WTC11 (cell line): ENCODE results near the gene TUBGCP3. TPM values are rescaled to one million over a fixed set of nuclear protein-coding genes. Genes with fewer than 3 reads are reported as not detected.
"Not testable (repeated sequence)": the region's sequence is repeated elsewhere in the genome, so short reads cannot be mapped to it uniquely, and the experiment has no call there.

ENCODE experiments used
- ATAC-seq: fragments of 200-7000 bp; cut with Tn5 transposase; 2 replicates; pipeline ENCODE4 v1.10.0; 2021; ENCODE audit warnings: mild to moderate bottlenecking, moderate library complexity
- CTCF ChIA-PET: fragments of 300-600 bp; sonication (Branson Sonifier 250); formaldehyde crosslinking; loops from one replicate; lab custom pipeline; 2021; ENCODE audit warnings: antibody characterized with exemption; lab: Charles Lee
- POLR2A ChIA-PET: fragments of 350-600 bp; sonication (Branson Sonifier 250); formaldehyde crosslinking; loops from one replicate; lab custom pipeline; 2021; ENCODE audit warnings: antibody characterized with exemption; lab: Charles Lee
- DNase-seq: peaks from one replicate; pipeline ENCODE4 v3.0.0; 2021; ENCODE audit warnings: low spot score
- H3K27ac Mint-ChIP-seq: 2 replicates; pipeline ENCODE4 v1.8.0; 2021; ENCODE audit warnings: mixed read lengths
- H3K27me3 Mint-ChIP-seq: 2 replicates; pipeline ENCODE4 v1.8.0; 2021; ENCODE audit warnings: low read depth, mild to moderate bottlenecking, moderate library complexity, mixed read lengths
- H3K36me3 Mint-ChIP-seq: 2 replicates; pipeline ENCODE4 v1.8.0; 2021; ENCODE audit warnings: mixed read lengths
- H3K4me1 Mint-ChIP-seq: 2 replicates; pipeline ENCODE4 v1.8.0; 2022; ENCODE audit warnings: mixed read lengths
- H3K4me3 Mint-ChIP-seq: 2 replicates; pipeline ENCODE4 v1.8.0; 2021; ENCODE audit warnings: mild to moderate bottlenecking, moderate library complexity, mixed read lengths
- H3K9me3 Mint-ChIP-seq: 2 replicates; pipeline ENCODE4 v1.8.0; 2021; ENCODE audit warnings: mixed read lengths
- ETV6 ChIP-seq: sonication (generic); formaldehyde crosslinking; IDR thresholded peaks from 2 replicates; pipeline ENCODE4 v1.8.1; 2022; ENCODE audit warnings: mild to moderate bottlenecking, missing genetic modification reagents
- FOXP1 ChIP-seq: sonication (generic); formaldehyde crosslinking; IDR thresholded peaks from 2 replicates; pipeline ENCODE4 v1.8.0; 2022; ENCODE audit warnings: missing genetic modification reagents, mild to moderate bottlenecking, moderate library complexity, borderline replicate concordance
- JUN ChIP-seq: sonication (generic); formaldehyde crosslinking; IDR thresholded peaks from 2 replicates; pipeline ENCODE4 v1.8.0; 2023; ENCODE audit warnings: mild to moderate bottlenecking, missing genetic modification reagents
- KAT7 ChIP-seq: sonication (generic); formaldehyde crosslinking; IDR thresholded peaks from 2 replicates; pipeline ENCODE4 v1.8.1; 2023; ENCODE audit warnings: missing genetic modification reagents, mild to moderate bottlenecking, borderline replicate concordance
- MXD4 ChIP-seq: fragments of 250-450 bp; sonication (Bioruptor Pico); IDR thresholded peaks from 2 replicates; pipeline ENCODE4 v1.8.0; 2021; ENCODE audit warnings: mild to moderate bottlenecking, moderate library complexity, borderline replicate concordance
- NFATC4 ChIP-seq: fragments of 250-450 bp; sonication (Bioruptor Pico); IDR thresholded peaks from 2 replicates; pipeline ENCODE4 v1.9.0; 2021; ENCODE audit warnings: mild to moderate bottlenecking
- ZNF121 ChIP-seq: sonication (generic); formaldehyde crosslinking; IDR thresholded peaks from 2 replicates; pipeline ENCODE4 v1.8.0; 2023; ENCODE audit warnings: missing genetic modification reagents
- ZNF396 ChIP-seq: fragments of 250-450 bp; sonication (Bioruptor Pico); IDR thresholded peaks from 2 replicates; pipeline ENCODE4 v1.8.0; 2021; ENCODE audit warnings: mild to moderate bottlenecking, moderate library complexity, borderline replicate concordance
- total RNA-seq: library from RNA; stranded (reverse); gene quantifications from 3 replicates; pipeline ENCODE4 v1.2.3, GENCODE V29; 2021
- TF ChIP-seq, protein P1 (sequence below): fragments of 250-450 bp; sonication (Bioruptor Pico); IDR thresholded peaks from 2 replicates; pipeline ENCODE4 v1.9.0; 2021; ENCODE audit warnings: mild to moderate bottlenecking
- TF ChIP-seq, protein P2 (sequence below): sonication (generic); formaldehyde crosslinking; IDR thresholded peaks from 2 replicates; pipeline ENCODE4 v1.8.1; 2022; ENCODE audit warnings: mild to moderate bottlenecking, moderate library complexity, missing genetic modification reagents
- TF ChIP-seq, protein P3 (sequence below): sonication (generic); formaldehyde crosslinking; IDR thresholded peaks from 2 replicates; pipeline ENCODE4 v1.8.1; 2023; ENCODE audit warnings: mild to moderate bottlenecking, missing genetic modification reagents
- TF ChIP-seq, protein P4 (sequence below): sonication (generic); formaldehyde crosslinking; IDR thresholded peaks from 2 replicates; pipeline ENCODE4 v1.8.0; 2023; ENCODE audit warnings: missing genetic modification reagents
- TF ChIP-seq, protein P5 (sequence below): sonication (generic); formaldehyde crosslinking; IDR thresholded peaks from 2 replicates; pipeline ENCODE4 v1.8.0; 2022; ENCODE audit warnings: mild to moderate bottlenecking, missing genetic modification reagents
- TF ChIP-seq, protein P6 (sequence below): sonication (generic); formaldehyde crosslinking; IDR thresholded peaks from 2 replicates; pipeline ENCODE4 v1.8.1; 2023; ENCODE audit warnings: mild to moderate bottlenecking, moderate library complexity, missing genetic modification reagents
- TF ChIP-seq, protein P7 (sequence below): sonication (generic); formaldehyde crosslinking; IDR thresholded peaks from 2 replicates; pipeline ENCODE4 v1.8.1; 2023; ENCODE audit warnings: mild to moderate bottlenecking, missing genetic modification reagents, borderline replicate concordance
- TF ChIP-seq, protein P8 (sequence below): sonication (generic); formaldehyde crosslinking; IDR thresholded peaks from 2 replicates; pipeline ENCODE4 v1.8.0; 2023; ENCODE audit warnings: missing genetic modification reagents, mild to moderate bottlenecking, borderline replicate concordance

TUBGCP3 gene
- total RNA-seq, 1 experiment from 2014 or later, result 29.9 TPM

DNA sequence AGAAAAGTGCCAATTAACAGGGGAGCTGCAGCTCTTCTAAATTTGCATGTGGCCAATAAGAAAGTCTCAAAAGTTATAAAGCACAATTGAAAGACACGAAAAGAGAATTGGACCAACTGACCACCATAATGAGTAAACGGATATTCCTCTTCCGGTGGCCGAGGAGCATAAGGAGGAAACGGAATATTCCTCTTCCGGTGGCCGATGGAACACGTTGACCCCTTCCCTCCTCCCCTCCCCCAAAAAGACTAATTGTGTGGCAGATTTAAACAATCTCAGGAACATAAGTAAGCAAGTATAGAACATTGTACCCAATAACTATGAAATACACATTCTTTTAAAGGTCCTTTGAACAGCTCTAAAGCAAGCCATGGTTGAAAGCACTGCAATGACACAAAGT lies 41.2 kb upstream of the TUBGCP3 start (continued):
- TF ChIP-seq ZNF396 (CRISPR knock-in tag), result no peak
- TF ChIP-seq, protein P1, sequence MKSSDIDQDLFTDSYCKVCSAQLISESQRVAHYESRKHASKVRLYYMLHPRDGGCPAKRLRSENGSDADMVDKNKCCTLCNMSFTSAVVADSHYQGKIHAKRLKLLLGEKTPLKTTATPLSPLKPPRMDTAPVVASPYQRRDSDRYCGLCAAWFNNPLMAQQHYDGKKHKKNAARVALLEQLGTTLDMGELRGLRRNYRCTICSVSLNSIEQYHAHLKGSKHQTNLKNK, result no peak
- TF ChIP-seq, protein P2, sequence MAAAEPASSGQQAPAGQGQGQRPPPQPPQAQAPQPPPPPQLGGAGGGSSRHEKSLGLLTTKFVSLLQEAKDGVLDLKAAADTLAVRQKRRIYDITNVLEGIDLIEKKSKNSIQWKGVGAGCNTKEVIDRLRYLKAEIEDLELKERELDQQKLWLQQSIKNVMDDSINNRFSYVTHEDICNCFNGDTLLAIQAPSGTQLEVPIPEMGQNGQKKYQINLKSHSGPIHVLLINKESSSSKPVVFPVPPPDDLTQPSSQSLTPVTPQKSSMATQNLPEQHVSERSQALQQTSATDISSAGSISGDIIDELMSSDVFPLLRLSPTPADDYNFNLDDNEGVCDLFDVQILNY (CRISPR knock-in tag), result no peak

DNA sequence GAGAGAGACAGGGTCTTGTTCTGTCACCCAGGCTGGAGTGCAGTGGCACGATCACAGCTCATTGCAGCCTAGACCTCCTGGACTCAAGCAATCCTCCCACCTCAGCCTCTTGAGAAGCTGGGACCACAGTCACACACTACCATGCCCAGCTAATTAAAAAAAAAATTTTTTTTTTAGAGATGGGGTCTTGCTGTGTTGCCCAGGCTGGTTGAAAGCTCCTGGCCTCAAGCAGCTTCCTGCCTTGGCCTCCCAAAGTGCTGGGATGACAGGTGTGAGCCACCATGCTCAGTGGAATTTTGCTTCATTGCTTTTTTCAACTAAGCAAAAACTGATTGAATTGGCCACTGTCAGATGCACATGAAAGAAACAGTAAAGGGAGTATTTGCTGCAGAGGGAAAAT lies 39.7 kb upstream of the TUBGCP3 start:
- POLR2A ChIA-PET, H3K27ac Mint-ChIP-seq, H3K9me3 Mint-ChIP-seq, H3K27me3 Mint-ChIP-seq, ATAC-seq, H3K36me3 Mint-ChIP-seq, DNase-seq, H3K4me3 Mint-ChIP-seq, H3K4me1 Mint-ChIP-seq: not testable (repeated sequence)
- CTCF ChIA-PET, result interaction anchor here (1.2 kb wide), 1 partner anchor 13 kb away, joined by 4 read pairs; no protein-coding TSS in a partner anchor
- TF ChIP-seq ZNF121 (CRISPR knock-in tag), result peak; percentile 49; the same call in 1 of the 2 replicates

DNA sequence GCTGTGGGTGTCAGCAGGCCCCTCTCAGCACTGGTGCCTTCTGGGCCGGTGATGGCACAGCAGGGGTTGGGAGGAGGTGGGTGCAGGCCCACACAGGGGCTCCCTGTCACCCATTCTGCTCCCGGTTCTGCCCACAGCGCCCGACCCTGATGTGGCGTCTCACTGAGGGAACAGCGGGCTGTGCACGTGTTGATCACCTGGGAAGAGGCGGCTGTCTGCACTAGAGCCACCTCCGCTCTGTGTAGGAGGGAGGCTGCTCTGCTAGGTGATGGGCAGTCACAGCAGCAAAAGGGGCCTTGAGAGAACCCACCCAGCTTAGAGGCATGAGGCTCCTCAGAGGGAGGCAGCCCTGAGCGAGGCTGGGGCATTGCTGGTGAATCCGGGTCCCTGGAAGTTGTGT lies 39.2 kb upstream of the TUBGCP3 start:
- CTCF ChIA-PET, result interaction anchor here (1.2 kb wide), 1 partner anchor 14 kb away, joined by 4 read pairs; no protein-coding TSS in a partner anchor
- no peaks in the 10 kb centered on the region for H3K9me3 Mint-ChIP-seq
- TF ChIP-seq, protein P3, sequence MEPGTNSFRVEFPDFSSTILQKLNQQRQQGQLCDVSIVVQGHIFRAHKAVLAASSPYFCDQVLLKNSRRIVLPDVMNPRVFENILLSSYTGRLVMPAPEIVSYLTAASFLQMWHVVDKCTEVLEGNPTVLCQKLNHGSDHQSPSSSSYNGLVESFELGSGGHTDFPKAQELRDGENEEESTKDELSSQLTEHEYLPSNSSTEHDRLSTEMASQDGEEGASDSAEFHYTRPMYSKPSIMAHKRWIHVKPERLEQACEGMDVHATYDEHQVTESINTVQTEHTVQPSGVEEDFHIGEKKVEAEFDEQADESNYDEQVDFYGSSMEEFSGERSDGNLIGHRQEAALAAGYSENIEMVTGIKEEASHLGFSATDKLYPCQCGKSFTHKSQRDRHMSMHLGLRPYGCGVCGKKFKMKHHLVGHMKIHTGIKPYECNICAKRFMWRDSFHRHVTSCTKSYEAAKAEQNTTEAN, result no peak
- TF ChIP-seq MXD4 (CRISPR knock-in tag), result no peak
- TF ChIP-seq, protein P4, sequence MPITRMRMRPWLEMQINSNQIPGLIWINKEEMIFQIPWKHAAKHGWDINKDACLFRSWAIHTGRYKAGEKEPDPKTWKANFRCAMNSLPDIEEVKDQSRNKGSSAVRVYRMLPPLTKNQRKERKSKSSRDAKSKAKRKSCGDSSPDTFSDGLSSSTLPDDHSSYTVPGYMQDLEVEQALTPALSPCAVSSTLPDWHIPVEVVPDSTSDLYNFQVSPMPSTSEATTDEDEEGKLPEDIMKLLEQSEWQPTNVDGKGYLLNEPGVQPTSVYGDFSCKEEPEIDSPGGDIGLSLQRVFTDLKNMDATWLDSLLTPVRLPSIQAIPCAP, result no peak
- TF ChIP-seq, protein P5, sequence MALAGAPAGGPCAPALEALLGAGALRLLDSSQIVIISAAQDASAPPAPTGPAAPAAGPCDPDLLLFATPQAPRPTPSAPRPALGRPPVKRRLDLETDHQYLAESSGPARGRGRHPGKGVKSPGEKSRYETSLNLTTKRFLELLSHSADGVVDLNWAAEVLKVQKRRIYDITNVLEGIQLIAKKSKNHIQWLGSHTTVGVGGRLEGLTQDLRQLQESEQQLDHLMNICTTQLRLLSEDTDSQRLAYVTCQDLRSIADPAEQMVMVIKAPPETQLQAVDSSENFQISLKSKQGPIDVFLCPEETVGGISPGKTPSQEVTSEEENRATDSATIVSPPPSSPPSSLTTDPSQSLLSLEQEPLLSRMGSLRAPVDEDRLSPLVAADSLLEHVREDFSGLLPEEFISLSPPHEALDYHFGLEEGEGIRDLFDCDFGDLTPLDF, result no peak
- POLR2A ChIA-PET, result no interaction called here
- no peak overlapping the region for H3K4me3 Mint-ChIP-seq
- ATAC-seq (no peak), DNase-seq (no peak)
- no peak overlapping the region for H3K27ac Mint-ChIP-seq
- H3K27me3 Mint-ChIP-seq, result peaks cover 4% of the 10 kb centered on the region
- H3K4me1 Mint-ChIP-seq, result no peaks in the 10 kb centered on the region
- H3K36me3 Mint-ChIP-seq, result no peaks in the 10 kb centered on the region

DNA sequence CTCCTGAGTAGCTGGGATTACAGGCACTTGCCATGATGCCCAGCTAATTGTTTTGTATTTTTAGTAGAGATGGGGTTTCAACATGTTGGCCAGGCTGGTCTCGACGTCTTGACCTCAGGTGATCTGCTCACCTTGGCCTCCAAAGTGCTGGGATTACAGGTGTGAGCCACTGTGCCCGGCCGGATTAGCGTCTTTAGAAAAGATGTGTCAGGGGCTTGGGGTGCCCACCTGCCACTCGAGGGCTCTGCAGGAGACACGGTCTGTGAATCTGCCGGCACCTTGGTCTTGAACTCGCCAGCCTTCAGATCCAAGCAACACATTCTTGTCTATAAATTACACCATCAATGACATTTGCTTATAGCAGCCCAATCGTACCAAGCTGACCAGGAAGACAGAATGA lies 38.8 kb upstream of the TUBGCP3 start:
- peaks cover 4% of the 10 kb centered on the region for H3K27me3 Mint-ChIP-seq
- no peaks in the 10 kb centered on the region for H3K9me3 Mint-ChIP-seq
- CTCF ChIA-PET, result no interaction called here
- H3K4me1 Mint-ChIP-seq, result no peaks in the 10 kb centered on the region
- ATAC-seq (no peak), DNase-seq (no peak)
- H3K4me3 Mint-ChIP-seq, result no peak overlapping the region
- H3K36me3 Mint-ChIP-seq, result no peaks in the 10 kb centered on the region
- no peak overlapping the region for H3K27ac Mint-ChIP-seq
- POLR2A ChIA-PET, result no interaction called here
- TF ChIP-seq ETV6 (no peak), FOXP1 (CRISPR knock-in tag) (no peak), NFATC4 (CRISPR knock-in tag) (no peak), JUN (CRISPR knock-in tag) (no peak), KAT7 (no peak)
- TF ChIP-seq, protein P6, sequence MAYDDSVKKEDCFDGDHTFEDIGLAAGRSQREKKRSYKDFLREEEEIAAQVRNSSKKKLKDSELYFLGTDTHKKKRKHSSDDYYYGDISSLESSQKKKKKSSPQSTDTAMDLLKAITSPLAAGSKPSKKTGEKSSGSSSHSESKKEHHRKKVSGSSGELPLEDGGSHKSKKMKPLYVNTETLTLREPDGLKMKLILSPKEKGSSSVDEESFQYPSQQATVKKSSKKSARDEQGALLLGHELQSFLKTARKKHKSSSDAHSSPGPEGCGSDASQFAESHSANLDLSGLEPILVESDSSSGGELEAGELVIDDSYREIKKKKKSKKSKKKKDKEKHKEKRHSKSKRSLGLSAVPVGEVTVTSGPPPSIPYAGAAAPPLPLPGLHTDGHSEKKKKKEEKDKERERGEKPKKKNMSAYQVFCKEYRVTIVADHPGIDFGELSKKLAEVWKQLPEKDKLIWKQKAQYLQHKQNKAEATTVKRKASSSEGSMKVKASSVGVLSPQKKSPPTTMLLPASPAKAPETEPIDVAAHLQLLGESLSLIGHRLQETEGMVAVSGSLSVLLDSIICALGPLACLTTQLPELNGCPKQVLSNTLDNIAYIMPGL (CRISPR knock-in tag), result no peak
- TF ChIP-seq, protein P7, sequence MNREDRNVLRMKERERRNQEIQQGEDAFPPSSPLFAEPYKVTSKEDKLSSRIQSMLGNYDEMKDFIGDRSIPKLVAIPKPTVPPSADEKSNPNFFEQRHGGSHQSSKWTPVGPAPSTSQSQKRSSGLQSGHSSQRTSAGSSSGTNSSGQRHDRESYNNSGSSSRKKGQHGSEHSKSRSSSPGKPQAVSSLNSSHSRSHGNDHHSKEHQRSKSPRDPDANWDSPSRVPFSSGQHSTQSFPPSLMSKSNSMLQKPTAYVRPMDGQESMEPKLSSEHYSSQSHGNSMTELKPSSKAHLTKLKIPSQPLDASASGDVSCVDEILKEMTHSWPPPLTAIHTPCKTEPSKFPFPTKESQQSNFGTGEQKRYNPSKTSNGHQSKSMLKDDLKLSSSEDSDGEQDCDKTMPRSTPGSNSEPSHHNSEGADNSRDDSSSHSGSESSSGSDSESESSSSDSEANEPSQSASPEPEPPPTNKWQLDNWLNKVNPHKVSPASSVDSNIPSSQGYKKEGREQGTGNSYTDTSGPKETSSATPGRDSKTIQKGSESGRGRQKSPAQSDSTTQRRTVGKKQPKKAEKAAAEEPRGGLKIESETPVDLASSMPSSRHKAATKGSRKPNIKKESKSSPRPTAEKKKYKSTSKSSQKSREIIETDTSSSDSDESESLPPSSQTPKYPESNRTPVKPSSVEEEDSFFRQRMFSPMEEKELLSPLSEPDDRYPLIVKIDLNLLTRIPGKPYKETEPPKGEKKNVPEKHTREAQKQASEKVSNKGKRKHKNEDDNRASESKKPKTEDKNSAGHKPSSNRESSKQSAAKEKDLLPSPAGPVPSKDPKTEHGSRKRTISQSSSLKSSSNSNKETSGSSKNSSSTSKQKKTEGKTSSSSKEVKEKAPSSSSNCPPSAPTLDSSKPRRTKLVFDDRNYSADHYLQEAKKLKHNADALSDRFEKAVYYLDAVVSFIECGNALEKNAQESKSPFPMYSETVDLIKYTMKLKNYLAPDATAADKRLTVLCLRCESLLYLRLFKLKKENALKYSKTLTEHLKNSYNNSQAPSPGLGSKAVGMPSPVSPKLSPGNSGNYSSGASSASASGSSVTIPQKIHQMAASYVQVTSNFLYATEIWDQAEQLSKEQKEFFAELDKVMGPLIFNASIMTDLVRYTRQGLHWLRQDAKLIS, result no peak
- TF ChIP-seq, protein P8, sequence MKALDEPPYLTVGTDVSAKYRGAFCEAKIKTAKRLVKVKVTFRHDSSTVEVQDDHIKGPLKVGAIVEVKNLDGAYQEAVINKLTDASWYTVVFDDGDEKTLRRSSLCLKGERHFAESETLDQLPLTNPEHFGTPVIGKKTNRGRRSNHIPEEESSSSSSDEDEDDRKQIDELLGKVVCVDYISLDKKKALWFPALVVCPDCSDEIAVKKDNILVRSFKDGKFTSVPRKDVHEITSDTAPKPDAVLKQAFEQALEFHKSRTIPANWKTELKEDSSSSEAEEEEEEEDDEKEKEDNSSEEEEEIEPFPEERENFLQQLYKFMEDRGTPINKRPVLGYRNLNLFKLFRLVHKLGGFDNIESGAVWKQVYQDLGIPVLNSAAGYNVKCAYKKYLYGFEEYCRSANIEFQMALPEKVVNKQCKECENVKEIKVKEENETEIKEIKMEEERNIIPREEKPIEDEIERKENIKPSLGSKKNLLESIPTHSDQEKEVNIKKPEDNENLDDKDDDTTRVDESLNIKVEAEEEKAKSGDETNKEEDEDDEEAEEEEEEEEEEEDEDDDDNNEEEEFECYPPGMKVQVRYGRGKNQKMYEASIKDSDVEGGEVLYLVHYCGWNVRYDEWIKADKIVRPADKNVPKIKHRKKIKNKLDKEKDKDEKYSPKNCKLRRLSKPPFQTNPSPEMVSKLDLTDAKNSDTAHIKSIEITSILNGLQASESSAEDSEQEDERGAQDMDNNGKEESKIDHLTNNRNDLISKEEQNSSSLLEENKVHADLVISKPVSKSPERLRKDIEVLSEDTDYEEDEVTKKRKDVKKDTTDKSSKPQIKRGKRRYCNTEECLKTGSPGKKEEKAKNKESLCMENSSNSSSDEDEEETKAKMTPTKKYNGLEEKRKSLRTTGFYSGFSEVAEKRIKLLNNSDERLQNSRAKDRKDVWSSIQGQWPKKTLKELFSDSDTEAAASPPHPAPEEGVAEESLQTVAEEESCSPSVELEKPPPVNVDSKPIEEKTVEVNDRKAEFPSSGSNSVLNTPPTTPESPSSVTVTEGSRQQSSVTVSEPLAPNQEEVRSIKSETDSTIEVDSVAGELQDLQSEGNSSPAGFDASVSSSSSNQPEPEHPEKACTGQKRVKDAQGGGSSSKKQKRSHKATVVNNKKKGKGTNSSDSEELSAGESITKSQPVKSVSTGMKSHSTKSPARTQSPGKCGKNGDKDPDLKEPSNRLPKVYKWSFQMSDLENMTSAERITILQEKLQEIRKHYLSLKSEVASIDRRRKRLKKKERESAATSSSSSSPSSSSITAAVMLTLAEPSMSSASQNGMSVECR, result no peak
